Breast epithelium (tissue), 3 donors: ENCODE measurements around the gene PLA2G12A.

Source experiments
- POLR2A ChIP-seq: fragments of 450-650 bp; IDR thresholded peaks from one replicate; pipeline ENCODE4 v1.6.1; 2016; ENCODE audit warnings: antibody characterized with exemption, mild to moderate bottlenecking, moderate library complexity
- TF ChIP-seq, protein P1 (sequence below), 3 donors: fragments of 450-650 bp; IDR thresholded peaks; one replicate each; pipeline ENCODE4 v1.5.1; 2016 to 2017; ENCODE audit warnings: antibody characterized with exemption in 3 of 3, mild to moderate bottlenecking in 3 of 3, moderate library complexity in 3 of 3

GRCh38 chr4:109748114-109748513, 18.2 kb upstream of the PLA2G12A start:
- TF ChIP-seq, protein P1, sequence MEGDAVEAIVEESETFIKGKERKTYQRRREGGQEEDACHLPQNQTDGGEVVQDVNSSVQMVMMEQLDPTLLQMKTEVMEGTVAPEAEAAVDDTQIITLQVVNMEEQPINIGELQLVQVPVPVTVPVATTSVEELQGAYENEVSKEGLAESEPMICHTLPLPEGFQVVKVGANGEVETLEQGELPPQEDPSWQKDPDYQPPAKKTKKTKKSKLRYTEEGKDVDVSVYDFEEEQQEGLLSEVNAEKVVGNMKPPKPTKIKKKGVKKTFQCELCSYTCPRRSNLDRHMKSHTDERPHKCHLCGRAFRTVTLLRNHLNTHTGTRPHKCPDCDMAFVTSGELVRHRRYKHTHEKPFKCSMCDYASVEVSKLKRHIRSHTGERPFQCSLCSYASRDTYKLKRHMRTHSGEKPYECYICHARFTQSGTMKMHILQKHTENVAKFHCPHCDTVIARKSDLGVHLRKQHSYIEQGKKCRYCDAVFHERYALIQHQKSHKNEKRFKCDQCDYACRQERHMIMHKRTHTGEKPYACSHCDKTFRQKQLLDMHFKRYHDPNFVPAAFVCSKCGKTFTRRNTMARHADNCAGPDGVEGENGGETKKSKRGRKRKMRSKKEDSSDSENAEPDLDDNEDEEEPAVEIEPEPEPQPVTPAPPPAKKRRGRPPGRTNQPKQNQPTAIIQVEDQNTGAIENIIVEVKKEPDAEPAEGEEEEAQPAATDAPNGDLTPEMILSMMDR (IDR thresholded peaks at IDR 0.05): no peak
- TF ChIP-seq POLR2A: no peak
